ENCODE measurements around the gene DAB2IP.
A peak's percentile ranks its signal among the peaks of the same experiment; 100 is the strongest.

DAB2IP gene

DNA sequence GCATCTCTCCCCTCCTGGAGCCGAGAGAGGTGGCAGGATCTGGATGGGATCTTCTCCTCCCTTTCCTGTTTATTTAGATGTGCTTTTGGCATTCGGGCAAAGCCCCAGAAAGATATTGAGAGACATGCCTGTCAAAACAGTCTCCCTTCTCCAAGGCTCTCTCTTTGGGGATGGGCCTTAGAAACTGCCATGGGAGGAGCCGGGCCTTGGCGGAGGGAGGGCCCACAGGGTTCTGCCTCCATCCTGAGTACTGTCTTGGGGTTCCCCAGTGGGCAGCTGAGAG is 41.9 kb downstream of the DAB2IP start:
- ChIA-PET POLR2A (no interaction called here), CTCF (no interaction called here)
- TF ChIP-seq SUZ12 (IDR thresholded peaks at IDR 0.05) (no peak), FOXK2 (IDR thresholded peaks at IDR 0.05) (no peak), SP1 (IDR thresholded peaks at IDR 0.05) (no peak), ELF4 (IDR thresholded peaks at IDR 0.05) (no peak), NFRKB (IDR thresholded peaks at IDR 0.05) (no peak), LEF1 (IDR thresholded peaks at IDR 0.05; ENCODE audit: borderline replicate concordance) (no peak), TARDBP (IDR thresholded peaks at IDR 0.05) (no peak), ZNF384 (IDR thresholded peaks at IDR 0.05) (no peak), CTBP1 (IDR thresholded peaks at IDR 0.05; ENCODE audit: borderline replicate concordance) (no peak), HDGF (IDR thresholded peaks at IDR 0.05; ENCODE audit: borderline replicate concordance) (no peak), FOXA1 (IDR thresholded peaks at IDR 0.05) (no peak), L3MBTL2 (conservative IDR thresholded peaks at IDR 0.05) (no peak), BHLHE40 (IDR thresholded peaks at IDR 0.05; ENCODE audit: borderline replicate concordance) (no peak), ARNT (IDR thresholded peaks at IDR 0.05) (no peak), FOXM1 (IDR thresholded peaks at IDR 0.05; ENCODE audit: borderline replicate concordance) (no peak)
- TF ChIP-seq, protein P1, sequence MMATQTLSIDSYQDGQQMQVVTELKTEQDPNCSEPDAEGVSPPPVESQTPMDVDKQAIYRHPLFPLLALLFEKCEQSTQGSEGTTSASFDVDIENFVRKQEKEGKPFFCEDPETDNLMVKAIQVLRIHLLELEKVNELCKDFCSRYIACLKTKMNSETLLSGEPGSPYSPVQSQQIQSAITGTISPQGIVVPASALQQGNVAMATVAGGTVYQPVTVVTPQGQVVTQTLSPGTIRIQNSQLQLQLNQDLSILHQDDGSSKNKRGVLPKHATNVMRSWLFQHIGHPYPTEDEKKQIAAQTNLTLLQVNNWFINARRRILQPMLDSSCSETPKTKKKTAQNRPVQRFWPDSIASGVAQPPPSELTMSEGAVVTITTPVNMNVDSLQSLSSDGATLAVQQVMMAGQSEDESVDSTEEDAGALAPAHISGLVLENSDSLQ (IDR thresholded peaks at IDR 0.05) = no peak
- no peak for DNase-seq (ENCODE audit: extremely low spot score)

DNA sequence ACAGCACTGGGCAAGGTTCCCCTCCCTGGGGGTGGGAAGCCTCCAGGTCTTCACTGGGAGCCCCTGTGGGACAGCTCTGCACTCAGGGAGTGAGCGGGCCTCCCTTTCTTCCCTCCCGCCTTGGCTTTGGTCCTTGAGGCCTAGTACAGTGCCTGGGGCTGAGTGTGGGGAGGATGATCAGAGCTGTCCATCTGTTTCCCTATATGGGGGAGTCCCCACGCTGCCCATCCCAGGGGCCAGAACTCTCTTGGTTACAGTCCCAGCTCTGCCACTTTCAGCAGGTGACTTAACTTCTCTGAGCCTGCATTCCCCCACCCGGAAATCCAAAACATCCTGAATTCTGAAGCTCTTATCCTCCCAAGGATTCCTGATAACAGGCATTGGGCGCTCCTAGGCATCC is 42.6 kb downstream of the DAB2IP start:
- TF ChIP-seq, protein P1 (IDR thresholded peaks at IDR 0.05) = no peak
- TF ChIP-seq HDGF (IDR thresholded peaks at IDR 0.05; ENCODE audit: borderline replicate concordance) = no peak
- no peak for TF ChIP-seq ELF4 (IDR thresholded peaks at IDR 0.05)
- no peak for TF ChIP-seq SUZ12 (IDR thresholded peaks at IDR 0.05)
- TF ChIP-seq ZNF384 (IDR thresholded peaks at IDR 0.05) = no peak
- no peak for TF ChIP-seq NFRKB (IDR thresholded peaks at IDR 0.05)
- no peak for TF ChIP-seq SP1 (IDR thresholded peaks at IDR 0.05)
- no peak for TF ChIP-seq FOXA1 (IDR thresholded peaks at IDR 0.05)
- no peak for TF ChIP-seq BHLHE40 (IDR thresholded peaks at IDR 0.05; ENCODE audit: borderline replicate concordance)
- no peak for TF ChIP-seq L3MBTL2 (conservative IDR thresholded peaks at IDR 0.05)
- TF ChIP-seq TARDBP (IDR thresholded peaks at IDR 0.05) = no peak
- TF ChIP-seq ARNT (IDR thresholded peaks at IDR 0.05) = no peak
- TF ChIP-seq FOXM1 (IDR thresholded peaks at IDR 0.05; ENCODE audit: borderline replicate concordance) = no peak
- no peak for TF ChIP-seq FOXK2 (IDR thresholded peaks at IDR 0.05)
- no peak for TF ChIP-seq LEF1 (IDR thresholded peaks at IDR 0.05; ENCODE audit: borderline replicate concordance)
- no peak for TF ChIP-seq CTBP1 (IDR thresholded peaks at IDR 0.05; ENCODE audit: borderline replicate concordance)
- CTCF ChIA-PET = interaction anchor here (1.1 to 1.7 kb wide), 3 partner anchors 13 to 296 kb away, joined by 3 to 4 read pairs (median 3); no protein-coding TSS in a partner anchor
- DNase-seq (ENCODE audit: extremely low spot score) = no peak
- POLR2A ChIA-PET = no interaction called here

DNA sequence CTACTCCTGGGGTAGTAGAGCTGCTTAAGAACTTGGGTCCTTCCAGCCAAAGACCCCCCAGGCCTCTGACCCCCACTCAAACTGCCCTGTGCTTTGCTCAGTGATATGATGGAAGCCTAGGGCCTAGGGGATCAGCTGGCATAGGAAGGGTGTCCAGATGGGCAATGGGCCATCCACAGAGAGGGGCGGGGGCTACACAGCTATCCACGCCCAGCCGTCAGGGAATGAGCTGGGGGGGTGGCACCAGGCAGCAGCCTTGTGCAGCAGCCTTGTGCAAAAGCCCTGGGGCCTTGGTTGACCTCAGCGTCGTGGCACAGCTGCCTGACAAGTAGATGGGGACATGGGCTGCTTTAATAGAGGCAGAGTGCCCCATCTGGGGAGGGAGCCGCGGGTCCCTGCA is 43.2 kb downstream of the DAB2IP start:
- CTCF ChIA-PET = interaction anchor here (0.7 to 1.8 kb wide), 6 partner anchors 9 to 295 kb away, joined by 3 to 7 read pairs (median 4); no protein-coding TSS in a partner anchor
- DNase-seq (ENCODE audit: extremely low spot score) = no peak
- TF ChIP-seq SUZ12 (IDR thresholded peaks at IDR 0.05) = no peak
- no peak for TF ChIP-seq CTBP1 (IDR thresholded peaks at IDR 0.05; ENCODE audit: borderline replicate concordance)
- no peak for TF ChIP-seq FOXM1 (IDR thresholded peaks at IDR 0.05; ENCODE audit: borderline replicate concordance)
- no peak for TF ChIP-seq SP1 (IDR thresholded peaks at IDR 0.05)
- no peak for TF ChIP-seq FOXK2 (IDR thresholded peaks at IDR 0.05)
- no peak for TF ChIP-seq ARNT (IDR thresholded peaks at IDR 0.05)
- TF ChIP-seq, protein P1 (IDR thresholded peaks at IDR 0.05) = no peak
- TF ChIP-seq ELF4 (IDR thresholded peaks at IDR 0.05) = no peak
- TF ChIP-seq NFRKB (IDR thresholded peaks at IDR 0.05) = no peak
- no peak for TF ChIP-seq FOXA1 (IDR thresholded peaks at IDR 0.05)
- TF ChIP-seq TARDBP (IDR thresholded peaks at IDR 0.05) = no peak
- TF ChIP-seq LEF1 (IDR thresholded peaks at IDR 0.05; ENCODE audit: borderline replicate concordance) = no peak
- TF ChIP-seq BHLHE40 (IDR thresholded peaks at IDR 0.05; ENCODE audit: borderline replicate concordance) = no peak
- no peak for TF ChIP-seq ZNF384 (IDR thresholded peaks at IDR 0.05)
- POLR2A ChIA-PET = no interaction called here

DNA sequence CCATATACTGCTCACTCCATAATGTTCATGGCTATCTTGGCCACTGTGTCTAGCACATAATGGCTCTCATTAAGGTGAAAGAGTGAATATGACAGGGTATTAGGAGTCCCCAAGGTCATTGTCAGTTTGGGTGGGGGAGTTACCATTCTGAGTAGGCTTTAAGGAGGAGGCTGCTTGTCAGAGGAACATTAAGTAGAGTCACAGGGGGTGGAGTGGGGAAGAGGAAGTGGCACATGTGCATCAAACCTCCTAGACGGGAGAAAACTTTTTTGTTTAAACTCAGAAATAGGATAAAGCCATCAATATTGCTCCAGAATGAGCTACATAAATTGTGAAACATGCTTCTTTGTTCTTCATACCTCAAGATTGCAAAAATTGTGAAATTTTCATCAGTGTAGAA is 45.5 kb downstream of the DAB2IP start:
- TF ChIP-seq L3MBTL2 (conservative IDR thresholded peaks at IDR 0.05) (no peak), FOXM1 (IDR thresholded peaks at IDR 0.05; ENCODE audit: borderline replicate concordance) (no peak), SUZ12 (IDR thresholded peaks at IDR 0.05) (no peak), NFRKB (IDR thresholded peaks at IDR 0.05) (no peak), BHLHE40 (IDR thresholded peaks at IDR 0.05; ENCODE audit: borderline replicate concordance) (no peak), ARNT (IDR thresholded peaks at IDR 0.05) (no peak), FOXA1 (IDR thresholded peaks at IDR 0.05) (no peak)
- TF ChIP-seq, protein P1 (IDR thresholded peaks at IDR 0.05) = no peak
- POLR2A ChIA-PET = no interaction called here

DNA sequence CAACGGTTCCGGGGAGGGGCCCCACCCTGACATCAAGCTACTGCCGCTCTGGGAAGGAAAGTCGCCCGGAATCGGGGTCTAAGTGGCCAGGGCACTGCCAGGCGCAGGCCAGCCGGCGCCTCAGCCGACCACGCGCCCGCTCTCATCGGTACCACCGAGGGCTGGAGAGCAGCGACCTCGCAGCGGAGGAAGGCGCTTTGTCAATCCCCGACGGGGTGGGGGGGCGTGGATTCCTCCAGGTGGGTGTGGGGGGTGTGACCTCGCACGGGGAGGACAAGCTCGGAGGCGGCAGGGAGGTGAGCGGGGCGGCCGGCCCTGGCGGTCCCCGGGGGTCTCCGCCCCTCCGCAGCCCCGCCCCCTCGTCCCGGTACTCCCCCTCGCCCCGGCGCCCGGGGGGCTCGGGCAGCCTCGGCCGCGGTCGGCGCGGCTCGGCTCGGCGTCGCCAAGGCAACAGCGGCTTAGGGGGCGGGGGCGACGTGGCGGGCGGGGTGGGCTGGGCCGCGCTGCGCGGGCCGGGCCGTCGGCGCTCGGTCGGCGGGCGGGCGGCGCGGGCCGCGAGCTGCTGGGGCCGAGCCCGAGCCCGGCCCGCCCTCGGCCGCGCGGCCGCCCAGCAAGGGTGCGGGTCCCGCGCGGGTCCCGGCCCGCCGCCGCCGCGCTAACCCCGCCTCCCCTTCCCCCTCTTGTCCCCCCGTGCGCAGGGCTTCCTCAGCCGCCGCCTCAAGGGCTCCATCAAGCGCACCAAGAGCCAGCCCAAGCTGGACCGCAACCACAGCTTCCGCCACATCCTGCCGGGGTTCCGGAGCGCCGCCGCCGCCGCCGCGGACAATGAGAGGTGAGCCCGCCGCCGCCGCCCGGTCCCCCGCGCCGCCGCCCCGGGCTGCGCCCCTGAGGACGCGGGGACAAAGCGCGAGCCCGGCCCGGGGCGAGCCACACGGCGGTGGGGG is 47.5 kb downstream of the DAB2IP start:
- CTCF ChIA-PET = interaction anchor here (1.4 to 1.5 kb wide), 3 partner anchors 15 to 59 kb away, joined by 3 to 8 read pairs (median 7); no protein-coding TSS in a partner anchor
- POLR2A ChIA-PET = interaction anchor here (1.0 to 1.2 kb wide), 2 partner anchors 9 to 47 kb away, joined by 3 to 4 read pairs; partner anchors contain the start of gene DAB2IP
- DNase-seq (ENCODE audit: extremely low spot score) = peak; percentile 88
- TF ChIP-seq FOXK2 (IDR thresholded peaks at IDR 0.05) = no peak
- no peak for TF ChIP-seq L3MBTL2 (conservative IDR thresholded peaks at IDR 0.05)
- TF ChIP-seq ZNF384 (IDR thresholded peaks at IDR 0.05) = no peak
- TF ChIP-seq FOXA1 (IDR thresholded peaks at IDR 0.05) = no peak
- TF ChIP-seq, protein P1 (IDR thresholded peaks at IDR 0.05) = no peak
- TF ChIP-seq ARNT (IDR thresholded peaks at IDR 0.05) = no peak
- no peak for TF ChIP-seq SP1 (IDR thresholded peaks at IDR 0.05)
- TF ChIP-seq ELF4 (IDR thresholded peaks at IDR 0.05) = no peak

More for the DNA sequence above, 45.5 kb downstream of the DAB2IP start:
- CTCF ChIA-PET = interaction anchor here (0.7 to 2.9 kb wide), 2 partner anchors 10 to 555 kb away, joined by 3 to 20 read pairs; no protein-coding TSS in a partner anchor
- DNase-seq (ENCODE audit: extremely low spot score) = no peak
